ENCODE data around the gene AP5B1.

Gene AP5B1, protein sequence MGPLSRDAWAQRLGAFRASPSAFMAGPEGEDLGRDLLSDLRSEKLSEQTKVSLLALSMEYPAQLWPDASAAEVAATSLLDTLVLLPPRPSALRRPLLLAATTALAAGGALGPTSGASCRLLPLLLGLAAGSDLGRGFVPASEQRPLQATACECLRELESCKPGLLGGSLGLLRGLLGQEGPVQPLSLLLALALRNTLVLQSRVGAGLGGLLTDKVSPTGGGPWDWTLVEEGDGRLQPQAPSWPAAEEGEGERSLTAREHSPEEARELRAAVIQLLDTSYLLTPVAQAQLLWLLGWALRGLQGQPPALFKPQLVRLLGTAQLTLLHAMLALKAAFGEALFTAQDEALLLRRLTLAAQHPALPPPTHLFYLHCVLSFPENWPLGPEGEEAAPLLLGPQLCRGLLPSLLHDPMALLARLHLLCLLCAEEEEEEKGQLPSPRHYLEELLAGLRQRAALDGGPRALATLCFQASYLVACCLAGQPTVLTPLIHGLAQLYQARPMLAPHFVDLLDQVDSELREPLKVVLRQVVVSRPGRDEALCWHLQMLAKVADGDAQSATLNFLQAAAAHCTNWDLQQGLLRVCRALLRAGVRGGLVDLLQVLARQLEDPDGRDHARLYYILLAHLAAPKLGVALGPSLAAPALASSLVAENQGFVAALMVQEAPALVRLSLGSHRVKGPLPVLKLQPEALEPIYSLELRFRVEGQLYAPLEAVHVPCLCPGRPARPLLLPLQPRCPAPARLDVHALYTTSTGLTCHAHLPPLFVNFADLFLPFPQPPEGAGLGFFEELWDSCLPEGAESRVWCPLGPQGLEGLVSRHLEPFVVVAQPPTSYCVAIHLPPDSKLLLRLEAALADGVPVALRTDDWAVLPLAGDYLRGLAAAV

DNA sequence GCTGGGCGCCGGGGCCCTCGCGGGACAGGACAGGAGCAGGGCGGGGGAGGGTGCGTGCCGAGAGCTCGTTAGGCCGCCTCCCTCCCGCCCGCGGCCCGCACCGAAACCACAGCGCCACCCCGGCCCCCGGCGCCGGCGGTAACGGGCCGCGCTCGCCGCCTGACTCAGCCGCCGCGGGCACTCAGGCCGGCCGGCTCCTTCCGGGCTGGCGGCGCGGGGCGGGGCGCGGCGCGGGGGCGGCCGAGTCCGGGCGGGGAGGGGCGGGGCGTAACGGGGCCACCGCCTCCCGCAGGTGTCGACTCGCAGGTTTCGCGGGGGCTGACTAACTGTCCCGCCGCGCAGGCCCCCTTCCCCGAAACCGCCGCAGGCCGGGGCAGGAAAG lies at the start of gene AP5B1:
Gene AP5B1 (minus strand): TSS at position 207 of the 382 bp plus-strand sequence. CDS start 385 bp downstream, outside the sequence.
- DNase-seq: peak; percentile 75

DNA sequence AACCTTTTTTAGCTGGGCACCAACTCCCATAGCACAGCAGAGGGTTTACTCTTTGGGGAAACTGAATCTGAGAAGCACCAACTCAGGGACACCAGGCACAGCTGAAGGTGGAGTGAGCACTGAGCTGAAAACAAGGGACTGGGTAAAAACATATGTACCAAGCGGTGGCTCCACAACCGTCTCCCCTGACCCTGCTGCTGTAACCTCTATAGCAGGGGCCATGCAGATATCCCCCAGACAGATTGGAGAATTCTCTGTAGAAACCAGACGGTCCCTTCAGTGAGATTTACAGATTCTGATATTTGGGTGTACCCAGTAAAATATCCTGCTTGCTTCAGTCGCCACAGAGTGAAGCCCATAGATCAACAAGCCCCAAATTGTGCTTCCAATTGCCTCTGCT lies 48.7 kb upstream of the AP5B1 start:
- DNase-seq: no peak

DNA sequence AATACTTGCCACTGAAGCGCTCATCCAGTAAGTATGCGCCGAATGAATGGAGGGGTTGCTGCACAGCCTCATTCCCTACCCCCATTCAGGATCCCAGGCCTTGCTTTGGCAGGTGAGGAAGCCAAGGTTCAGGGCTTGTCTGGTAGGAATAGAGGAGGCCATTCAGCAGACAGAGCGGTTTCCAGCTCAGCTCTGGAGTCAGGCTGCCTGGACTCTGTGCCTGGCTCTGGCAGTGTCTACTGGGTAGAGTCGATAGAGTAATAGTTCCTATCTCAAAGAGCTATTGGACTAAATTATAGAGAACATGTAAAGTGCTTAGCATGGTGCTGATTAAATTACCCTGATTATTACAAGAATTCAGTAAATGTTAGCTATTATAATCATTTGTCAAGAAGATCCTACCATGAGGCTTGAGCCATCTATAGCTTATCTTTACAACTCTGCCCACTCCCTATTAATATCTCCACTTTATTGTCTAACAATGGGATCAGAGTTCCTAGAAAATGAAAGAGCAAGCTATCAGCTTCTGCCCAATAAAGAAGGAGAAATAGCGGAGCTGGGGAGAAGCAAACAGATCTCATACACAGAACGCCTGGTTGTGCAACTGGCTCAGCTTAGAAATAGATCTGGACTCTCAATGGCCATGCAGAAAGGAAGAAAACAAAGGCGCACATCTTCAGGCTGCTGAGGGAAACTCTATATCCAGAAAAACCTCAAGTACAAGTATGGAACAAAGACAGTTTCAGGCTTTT lies 46.4 kb upstream of the AP5B1 start:
- DNase-seq: no peak

DNA sequence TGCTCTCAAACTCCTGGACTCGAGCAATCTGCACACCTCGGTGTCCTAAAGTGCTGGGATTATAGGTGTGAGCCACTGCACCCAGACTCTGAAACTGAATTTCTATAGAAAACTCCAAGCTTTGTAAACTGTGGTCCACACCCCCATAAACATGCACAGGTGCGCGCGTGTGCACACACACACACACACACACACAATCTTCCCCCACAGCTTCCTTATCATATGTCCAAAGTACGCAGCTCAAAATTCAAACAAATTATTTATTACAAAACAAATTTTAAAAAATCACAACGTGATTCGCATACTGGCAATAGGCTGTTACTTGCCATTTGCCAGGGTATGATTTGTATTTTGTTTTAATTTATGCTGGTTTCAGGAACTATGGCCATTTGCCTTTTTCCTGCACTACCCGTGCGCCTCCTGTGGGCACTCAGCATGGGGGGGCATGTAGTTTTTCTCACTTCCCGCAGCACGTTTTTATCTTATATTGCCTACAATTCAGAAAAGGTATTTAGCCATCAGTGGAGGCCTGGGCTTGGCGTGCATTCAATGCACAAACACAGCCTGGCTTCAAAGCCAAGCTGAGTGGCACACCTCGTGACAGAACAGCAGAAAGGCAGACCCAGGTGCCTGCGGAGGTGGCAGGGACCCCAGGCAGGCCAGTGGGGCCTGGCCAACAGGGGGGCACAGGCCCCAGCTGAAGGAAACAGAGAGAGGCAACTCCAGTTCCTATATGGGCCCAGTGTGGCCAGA lies 42.2 kb upstream of the AP5B1 start:
- no peak for DNase-seq

DNA sequence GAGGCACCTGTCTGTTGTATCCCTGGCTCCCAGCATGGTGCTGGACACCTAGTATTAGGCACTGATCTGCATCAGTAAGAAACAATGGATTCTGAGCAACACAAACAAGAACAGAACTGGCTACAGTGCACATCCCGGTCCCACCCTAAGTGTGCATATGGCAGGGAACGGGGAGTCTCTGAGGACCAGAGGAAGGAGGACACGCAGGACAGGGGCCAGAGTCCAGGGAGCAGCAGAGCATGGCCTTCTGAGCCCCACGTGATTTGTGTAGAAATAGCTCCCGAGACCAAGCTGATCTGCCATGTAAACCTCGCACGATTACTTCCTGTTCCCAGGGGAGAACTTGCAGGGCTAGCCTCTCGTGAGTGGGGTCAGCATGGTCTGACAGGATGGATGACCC lies 40.3 kb upstream of the AP5B1 start:
- no peak for DNase-seq

DNA sequence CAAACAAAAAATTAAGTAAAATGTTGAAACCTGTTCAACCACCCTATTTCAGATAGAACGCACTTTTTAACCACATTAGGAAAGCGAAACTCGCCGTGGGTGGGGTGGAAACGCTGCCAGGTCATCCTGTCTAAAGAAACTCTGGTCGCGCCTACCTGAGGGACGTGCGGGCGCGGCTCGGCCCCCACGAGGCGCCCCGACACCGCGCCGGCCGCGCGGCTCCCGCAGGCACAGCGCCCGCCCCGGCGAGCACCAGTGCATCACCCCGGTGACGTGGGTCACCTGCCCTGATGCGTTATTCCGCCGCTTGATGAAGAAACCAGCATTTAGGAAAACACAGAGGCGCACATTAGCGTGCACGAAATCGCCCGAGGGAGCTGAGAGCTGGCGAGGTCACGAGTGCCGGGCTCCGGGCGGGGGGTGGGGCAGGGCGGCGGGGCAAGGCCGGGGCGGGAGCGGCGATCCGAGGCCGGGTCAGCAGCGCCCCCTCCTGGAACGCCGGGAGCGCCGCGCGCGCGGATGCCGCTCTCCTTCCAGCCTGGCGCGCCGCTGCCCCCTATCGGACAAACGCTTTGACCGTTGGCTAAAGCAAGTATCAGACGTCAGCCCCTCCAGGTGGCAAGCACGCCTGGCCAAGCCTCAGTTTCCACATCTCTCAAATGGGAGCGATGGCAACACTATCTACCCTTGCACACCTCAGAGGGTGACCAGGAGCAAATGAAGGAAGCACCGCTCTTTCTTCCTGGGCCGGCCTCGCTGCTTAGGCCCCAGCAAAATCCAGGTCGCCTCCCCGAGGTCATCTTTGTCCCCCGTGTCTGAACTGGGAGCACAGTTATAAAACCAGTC lies 37.3 kb upstream of the AP5B1 start:
- peak; percentile 98 for DNase-seq

DNA sequence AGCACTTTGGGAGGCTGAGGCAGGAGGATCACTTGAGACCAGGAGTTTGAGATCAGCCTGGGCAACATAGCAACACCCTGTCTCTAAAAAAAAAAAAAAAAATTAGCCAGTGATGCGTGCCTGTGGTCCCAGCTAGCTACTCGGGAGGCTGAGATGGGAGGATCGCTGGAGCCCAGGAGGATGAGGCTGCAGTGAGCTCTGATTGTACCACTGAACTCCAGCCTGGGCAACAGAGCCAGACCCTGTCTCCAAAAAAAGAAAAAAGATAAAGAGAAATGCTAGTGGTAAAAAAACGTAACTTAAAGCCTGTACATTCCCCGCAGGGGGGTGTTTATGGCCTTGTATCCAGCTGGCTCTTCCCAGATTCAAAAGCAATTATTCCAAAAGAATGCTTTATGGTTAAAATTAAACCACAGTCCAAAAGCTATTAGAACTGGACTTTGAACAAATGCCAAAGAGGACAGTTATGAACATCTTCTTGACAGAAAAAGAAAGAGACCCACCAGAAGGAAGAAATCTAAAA lies 36.6 kb upstream of the AP5B1 start:
- DNase-seq: peak in 1 of 2 experiments; percentile 11

DNA sequence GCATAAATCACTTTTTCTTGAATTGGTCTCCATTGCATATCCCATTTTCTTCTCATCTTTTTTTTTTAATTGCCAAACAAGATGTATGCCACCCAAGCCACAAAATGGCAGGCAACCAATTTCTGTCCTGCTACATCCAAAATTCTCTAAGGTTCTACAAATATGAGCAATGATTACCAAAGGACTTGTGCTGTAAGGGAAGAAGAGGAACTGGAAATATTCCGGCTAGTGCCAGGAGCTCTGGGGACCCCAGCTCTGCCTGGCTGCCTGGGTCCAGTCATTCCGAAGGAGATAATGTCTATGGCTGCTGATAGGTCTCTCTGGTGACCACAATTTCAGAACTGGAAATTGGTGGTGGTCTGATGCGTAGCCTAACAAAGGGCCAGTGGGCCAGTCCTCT lies 35.9 kb upstream of the AP5B1 start:
- DNase-seq: no peak

DNA sequence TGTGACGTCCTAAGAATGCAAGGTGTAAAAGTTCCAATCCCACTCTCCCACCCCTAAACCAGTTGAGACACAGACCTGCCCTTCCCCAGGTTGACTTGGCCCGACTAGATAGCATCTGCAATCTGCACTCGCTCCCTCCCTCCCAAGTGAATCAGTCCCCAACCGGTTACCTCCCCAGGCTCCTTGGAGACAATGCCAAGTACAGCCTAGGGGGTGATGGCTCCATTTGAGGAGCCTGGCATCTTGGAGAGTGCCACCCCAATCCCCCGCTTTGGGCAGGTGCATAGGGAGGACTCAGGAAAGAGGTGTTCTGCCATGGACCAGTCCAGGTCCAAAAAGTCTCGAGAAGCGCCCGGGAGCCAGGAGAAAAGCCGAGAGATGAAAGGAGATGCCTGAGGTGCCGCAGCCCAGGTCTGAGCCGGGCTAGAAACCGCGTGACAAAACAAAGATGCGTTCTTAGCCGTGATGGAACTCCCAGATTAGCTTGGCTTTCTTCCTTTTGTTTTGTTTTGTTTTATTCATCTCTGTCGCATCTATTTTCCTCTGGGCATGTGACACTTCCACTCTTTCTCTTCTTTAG lies 34.3 kb upstream of the AP5B1 start:
- DNase-seq: no peak

DNA sequence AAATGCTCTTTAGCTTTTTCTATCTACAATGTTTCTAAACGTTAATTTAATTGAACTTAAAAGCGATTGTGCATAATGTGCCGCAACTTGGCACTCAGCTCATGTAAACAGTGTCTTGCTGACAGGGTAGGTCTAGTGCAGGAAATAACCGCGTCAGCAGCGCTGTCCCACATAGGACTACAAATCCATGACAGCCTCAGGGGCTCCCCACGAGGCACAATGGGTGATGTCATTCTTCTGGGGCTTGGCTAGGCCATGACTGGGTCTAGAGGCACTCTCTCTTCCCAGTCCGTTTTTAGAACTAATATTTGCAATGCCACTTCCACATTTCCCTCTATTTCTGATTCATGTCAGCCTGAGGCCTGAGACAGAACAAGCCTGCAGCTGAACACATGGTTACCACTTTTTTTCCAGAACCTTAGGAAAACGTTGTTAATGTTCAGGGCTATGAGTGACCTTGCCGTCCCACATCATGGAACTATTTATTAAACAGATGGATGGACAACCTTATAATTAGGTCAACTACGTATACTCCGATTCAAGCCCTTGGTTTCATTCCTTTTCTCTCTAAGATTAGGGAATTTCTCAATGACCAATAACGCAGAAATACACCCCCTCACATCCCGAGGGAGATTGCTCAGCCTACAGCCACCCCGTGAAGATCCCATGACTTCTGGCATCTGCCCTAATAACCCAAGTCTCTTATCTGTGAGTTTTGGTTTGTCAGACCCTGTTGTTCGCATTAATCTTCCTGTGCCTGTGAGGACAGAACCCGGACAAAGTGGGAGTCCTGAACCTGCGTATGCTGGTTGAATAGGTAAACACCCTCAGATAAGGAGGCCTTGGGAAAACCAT lies 33.6 kb upstream of the AP5B1 start:
- DNase-seq: no peak

DNA sequence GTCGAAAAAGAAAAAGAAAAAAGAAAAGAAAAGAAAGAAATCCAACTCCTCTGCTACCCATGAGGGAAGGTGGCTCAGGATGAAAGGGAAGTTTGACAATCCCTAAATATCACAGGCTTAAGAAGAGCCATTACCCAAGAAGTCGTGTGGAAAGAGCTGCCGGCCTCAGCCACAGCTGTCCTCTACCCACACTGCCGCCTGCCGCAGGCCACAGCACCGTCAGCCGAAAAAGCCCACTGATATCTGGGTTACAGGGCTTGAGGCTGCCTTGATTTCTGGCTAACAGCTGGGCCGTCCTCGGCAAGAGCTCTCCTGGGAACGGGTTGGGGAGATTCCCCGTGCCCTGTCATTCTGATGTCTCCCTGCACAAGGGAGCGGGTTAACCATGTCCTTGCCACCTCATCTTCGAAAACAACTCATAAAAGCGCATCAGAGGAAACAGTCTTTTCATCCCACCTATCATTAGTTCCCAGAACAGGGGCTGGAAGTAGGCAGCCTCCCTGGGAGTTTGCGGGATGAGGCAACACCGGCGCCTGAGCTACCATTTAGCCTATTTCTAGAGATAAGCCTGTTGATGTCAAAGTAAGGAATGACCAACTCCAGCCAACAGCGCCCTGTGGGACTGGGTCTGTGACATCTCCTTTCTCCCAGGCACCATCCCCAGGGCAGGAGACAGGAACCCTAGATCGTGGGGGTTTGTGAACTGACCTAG lies 31.1 kb upstream of the AP5B1 start:
- DNase-seq: no peak

DNA sequence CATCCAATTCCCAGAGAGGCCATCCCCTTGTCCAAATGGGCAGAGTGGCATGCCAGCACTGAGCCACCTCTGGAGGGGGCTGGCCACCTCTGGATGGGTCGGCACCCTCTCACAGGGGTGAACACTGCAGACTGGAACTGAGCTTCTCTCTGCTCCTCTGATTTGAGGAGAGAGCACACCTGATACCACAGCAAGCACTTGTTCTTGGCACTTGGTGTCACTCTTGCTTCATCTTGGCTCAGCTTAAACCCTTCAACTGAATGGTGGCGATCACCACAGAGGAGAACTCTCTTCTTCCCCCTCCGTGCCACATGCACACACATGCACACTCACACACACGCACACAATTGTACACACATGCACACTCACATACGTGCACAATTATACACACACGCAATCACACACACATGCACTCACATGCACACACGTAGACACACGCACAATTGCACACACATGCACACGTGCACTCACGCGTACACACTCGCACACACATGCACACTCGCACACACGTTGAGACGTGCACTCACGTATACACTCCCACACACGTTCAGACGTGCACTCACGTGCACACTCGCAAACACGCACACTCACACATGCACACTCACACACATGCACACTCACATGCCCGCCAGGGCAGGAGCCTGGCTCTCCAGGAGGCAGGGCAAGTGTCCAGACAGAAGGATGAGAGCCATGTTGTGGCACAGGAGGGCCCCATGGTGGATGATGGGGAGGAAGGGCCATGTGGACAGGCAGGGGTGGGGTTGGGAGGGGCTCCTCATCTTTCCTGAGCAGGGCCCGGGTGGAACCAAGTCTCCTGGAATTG lies 29.5 kb upstream of the AP5B1 start:
- no peak for DNase-seq

DNA sequence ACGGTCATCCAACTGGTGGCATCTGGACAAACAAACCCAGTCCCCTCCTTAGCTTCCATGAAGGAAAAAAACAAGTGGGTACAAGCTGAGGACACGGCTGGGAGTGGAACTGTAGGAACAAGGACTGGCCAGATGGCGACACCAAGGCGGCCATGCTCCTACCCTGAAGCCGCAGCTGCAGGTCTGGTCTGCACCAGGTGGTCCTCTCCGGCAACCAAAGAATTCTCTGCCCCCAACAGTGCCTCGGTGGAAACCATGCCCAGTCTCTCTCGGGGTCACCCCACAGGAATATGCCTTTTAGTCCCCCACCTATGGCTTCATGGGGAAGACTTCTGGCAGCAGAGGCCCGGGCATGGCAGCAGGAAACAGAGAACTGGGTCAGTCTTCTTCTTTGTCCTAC lies 28.7 kb upstream of the AP5B1 start:
- no peak for DNase-seq

DNA sequence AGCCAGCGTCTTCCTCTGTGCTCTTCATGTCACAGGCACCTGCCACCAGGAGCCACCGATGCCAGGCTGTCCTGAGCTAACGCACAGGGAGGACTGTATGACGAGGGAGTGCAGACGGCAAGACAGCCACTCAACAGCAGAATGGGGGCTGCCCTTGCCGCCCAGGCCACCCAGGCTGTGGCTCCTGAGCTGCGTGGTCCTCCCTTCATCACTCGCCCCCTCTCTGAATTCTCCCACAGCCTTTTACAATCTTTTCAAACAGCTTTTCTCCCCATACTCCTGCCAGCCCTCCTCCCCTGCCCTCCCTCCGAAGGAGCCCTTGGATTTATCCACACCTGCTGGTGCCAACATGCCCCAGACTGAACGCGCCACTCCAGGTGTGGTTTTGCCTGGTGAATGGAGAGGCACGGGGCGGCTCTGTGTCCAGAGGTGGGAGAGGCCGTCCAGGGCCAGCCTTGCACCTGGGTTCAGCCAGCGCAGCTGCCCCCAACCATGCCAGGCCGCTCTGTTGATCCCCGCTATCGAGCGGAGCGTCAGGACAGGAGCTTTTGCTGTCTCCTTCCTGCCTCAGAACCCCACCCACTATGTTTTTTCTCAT lies 28.1 kb upstream of the AP5B1 start:
- DNase-seq: no peak

DNA sequence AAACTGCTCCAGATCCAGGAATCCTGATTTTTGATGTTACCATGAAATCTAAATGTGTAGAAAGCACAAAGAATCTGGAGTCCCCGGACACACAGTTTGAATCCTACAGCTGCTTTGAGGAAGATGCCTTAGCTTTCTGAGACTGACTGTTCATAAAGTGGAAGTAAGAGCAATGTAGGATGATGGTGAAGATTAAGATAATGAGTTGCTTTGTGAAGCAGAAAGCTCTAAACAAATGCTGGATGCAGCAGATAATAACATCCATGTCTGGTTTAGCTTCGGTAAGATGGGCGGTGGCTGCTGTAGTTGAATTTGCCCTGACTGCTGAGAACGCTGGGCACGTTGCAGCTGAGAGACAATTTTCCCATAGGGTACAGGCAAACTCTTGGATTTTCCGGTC lies 26.2 kb upstream of the AP5B1 start:
- DNase-seq: no peak

DNA sequence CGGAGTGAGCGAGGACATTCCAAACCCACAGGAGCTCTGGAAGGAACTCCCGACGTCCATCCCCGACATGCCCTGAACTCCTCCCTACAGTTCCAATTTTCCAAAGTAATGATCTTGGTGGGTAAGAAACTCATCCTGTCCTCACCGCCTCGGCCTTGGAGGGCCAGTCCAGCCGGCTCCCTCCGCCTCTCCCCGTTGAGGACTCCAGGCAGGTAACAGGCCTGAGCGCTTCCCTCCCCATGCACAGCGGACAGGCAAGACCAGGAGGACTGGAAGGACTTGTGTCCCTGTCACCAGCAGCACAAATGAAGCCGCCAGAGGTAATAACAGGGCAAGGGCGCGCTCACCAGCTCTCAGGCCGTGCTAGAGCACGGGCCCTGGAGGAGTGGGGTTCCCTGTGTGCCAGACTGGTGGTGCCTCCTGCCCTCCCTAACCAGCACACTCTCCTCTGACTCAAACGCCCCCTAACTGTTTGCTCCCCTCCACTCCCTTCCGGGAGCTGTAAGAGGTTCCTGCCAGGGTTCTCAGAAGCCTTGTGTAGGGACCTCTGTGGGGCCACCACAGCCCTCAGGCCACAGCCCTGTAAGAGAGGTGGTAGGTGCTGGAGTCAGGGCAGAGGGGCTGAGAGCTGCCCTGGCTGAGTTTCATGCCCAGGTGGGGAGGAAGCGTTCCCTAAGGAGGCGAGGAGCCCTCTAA lies 23.2 kb upstream of the AP5B1 start:
- DNase-seq: no peak

DNA sequence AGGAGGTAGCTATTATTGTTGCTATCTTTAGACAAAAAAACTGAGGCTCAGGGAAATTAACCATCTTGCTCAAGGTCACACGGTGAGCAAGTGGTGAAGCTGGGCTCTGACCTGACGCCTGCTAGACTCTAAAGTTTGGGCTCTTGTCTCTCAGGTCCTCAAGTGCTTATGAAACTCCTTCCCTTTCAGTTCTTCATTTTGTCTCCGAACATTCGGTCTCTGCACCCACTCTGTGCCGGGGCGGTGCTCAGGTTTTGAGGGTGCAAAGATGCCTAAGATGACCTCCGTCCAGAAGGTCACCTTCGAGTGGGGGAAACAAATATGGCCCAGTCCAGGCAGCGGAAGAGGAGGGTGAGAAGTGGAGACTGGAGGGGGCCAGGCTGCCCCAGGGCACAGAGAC lies 22.1 kb upstream of the AP5B1 start:
- no peak for DNase-seq
